D341Med (cell line): Measurements from ENCODE around the gene ZNF792.
"Not testable (repeated sequence)": the region's sequence is repeated elsewhere in the genome, so short reads cannot be mapped to it uniquely, and the experiment has no call there.

Experiments used
- DNase-seq: peaks from one replicate; pipeline ENCODE4 v3.0.0; 2012; ENCODE audit warnings: low spot score

The ZNF792 gene

DNA sequence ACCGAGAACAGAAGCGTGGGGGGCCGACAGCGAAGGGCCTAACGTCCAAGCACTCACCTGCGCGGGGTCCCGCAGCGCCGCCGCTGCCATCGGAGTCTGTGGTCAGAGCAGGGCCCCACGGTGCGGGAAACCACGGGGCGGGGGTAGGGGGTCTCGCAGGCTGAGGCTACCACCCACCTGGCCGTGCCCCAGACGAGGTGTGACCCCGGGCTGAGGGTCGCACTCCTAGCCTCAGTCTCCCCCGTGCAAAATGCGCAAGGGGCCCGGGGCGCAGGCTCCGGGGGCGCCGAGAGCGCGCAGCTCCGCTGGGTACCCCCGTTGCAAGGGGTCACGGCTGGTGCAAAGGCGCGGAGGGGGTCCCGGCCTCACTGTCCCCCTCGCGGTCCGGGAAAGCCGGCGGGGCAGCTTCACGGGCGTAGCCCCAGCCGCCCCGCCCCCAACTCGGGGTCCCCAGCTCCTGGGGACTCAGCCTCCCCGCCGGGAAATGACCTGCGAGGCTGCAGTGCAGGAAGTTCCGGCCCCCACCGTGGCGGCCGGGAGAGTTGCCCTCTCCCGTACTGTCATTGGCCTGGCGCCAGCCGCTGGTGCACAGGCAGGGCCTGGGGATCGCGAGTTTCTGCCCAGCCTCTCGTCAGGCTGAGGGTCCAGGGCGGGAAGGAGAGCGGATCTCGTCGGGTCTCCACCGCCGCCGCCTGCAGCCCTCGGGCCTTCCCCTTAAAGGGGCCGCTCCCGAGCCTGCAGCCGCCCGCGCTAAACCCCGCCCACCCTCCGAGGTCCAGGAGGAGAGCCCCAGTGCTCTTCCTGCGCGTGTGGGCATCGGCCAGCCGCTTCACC is at the start of gene ZNF792:
ZNF792 (minus strand) TSS at position 657 of the 834 bp plus-strand sequence; CDS start at position 90, 567 bp downstream.
- peak; percentile 88 for DNase-seq

DNA sequence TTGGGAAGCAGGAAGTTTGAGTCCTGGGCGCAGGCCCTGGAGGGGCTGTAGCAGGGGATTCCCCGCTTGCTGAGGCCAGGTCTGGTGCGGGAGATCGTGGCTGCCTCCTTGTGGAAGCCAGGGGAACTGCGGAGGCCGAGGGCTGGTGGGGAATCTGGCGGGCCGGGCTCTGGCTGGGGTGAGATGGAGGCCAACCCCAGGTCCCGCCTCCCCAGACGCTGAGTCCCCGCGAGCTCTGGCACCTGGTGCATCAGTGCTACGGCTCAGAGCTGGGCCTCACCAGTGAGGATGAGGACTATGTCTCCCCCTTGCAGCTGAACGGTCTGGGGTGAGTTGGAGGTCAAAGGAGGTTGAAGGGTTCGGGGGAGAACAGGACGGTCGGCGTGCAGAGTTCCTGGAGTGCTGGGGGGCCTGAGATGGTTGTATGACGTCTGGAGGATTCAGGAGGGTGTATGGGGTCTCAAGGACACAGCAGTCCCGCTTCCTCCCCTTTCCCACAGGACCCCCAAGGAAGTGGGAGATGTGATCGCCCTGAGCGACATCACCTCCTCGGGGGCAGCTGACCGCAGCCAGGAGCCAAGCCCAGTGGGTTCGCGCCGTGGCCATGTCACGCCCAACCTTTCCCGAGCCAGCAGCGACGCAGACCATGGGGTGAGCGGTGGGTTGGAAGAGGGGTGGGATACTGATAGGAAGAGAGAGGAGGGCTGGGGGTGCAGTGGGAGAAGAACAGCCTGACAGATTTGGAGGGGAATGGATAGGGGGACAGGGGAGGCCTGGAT is 49.2 kb upstream of the ZNF792 start:
- peak; percentile 89 for DNase-seq

DNA sequence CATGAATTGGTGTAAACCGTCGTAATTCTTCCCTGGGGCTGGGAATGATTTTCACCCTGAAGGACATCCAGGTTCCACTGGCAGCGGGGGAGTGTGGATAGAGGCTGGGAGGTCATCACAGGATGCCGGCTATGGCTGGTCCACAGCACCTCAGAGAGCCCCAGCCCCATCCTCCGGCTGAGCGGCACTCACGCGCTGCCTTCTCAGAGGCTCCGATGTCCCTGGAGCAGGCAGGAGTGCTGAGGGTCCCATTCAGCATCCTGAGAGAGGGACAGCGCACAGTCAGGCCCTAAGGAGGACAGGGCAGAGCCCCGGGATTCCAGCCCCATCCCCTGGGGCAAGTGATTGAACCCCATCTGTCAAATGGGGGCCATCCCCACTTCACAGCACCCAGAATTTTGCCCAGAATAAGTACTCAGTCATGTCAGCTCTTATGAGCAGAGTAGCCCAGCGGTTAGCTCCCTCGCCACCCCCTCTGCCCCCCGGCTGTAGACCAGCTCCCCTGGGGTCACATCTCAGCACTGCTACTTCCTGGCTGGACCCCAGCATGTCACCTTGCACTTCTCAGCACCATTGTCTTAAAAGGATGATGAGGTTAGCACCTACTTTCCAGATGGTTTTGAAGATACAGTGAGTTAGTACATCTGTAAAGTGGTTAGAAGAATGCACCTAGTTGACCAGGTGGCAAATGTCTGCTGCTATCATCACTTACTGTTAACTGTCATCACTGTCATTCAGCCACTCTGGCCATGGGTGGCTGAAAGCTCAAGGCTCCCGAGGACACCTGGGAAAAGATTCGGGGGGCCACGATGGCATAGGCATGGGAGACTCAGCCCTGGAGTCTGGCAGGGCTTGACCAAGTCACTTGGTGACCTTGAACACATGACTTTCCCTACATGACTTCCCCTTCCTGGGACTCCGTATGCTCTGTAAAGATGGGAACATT is 48.0 kb upstream of the ZNF792 start:
- DNase-seq = no peak

DNA sequence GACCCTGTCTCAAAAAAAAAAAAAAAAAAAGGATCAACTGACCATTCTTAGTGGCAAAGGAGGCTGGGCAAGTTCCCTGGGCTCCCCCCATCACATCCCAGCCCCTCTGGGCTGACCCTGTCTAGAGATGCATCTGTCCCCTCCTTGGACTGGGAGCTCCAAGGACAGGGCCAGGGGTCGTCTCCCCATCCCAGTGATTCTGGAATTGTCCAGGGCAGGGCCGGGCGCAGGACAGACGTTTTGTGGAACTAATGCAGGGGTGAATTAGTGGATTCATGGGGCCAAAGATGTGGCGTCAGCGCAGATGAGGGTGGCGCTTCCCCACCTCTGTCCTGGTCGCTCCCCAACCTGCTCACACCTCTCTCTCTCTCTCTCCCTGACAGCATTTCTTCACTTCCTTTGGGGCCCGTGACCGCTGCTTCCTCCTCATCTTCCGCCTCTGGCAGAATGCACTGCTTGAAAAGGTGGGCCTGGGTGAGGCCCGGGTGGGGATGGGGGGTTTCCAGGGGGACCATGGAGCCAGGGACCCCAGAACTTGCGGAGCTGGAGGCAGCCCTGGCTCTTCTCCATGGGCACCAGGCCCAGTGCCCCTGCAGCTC is 47.2 kb upstream of the ZNF792 start:
- no peak for DNase-seq

DNA sequence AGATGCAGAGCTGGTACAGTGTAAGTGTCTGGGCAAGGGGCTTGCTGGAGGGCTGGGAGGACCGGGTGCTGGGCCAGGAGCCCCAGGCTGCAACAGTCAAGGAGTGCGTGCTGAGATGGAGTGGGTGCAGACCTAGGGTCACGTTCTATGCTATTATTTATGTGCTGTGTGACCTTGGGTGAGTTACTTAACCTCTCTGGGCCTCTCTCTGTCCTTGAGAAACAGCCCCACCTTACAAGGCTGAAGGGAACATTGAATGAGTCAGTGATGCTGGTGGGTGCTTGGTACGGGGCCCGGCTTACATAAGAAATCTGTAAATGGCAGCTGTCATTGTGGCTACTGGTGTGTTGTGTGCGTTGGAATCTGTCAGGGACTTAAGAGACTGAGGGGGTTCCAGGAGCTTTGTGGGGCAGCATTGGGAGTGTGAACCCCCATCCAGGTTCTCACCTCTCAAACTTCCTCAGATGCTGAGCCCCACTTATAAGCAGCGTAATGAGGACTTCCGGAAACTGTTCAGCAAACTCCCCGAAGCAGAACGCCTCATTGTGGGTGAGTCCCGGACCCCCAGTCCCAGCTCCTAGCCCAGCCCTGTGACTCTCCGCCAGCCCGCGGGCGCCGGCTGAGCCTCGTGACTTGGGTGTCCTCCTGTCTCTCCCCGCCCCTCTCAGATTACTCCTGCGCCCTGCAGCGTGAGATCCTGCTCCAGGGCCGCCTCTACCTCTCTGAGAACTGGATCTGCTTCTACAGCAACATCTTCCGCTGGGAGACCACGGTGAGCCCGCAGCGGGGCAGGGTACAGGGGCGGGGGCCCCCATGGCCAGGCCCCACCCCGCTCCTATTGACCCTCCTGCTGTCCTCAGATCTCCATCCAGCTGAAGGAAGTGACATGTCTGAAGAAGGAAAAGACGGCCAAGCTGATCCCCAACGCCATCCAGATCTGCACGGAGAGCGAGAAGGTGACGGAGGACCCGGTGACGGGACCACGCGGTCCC is 45.7 kb upstream of the ZNF792 start:
- DNase-seq = no peak

DNA sequence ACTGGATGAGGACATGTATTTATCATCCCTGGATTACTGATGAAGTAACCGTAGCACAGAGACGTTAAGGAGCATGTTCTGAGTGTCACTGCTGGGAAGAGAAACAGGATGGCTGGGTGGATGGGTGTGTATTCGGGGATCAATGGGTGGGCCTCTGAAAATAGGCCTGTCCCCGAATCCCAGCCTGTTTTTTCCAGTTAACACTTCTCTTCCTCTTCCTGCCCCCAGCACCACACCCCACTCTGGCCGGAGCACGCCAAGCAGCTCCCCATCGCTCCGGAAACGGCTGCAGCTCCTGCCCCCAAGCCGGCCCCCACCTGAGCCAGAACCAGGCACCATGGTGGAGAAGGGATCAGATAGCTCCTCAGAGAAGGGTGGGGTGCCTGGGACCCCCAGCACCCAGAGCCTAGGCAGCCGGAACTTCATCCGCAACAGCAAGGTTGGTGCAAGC is 44.9 kb upstream of the ZNF792 start:
- DNase-seq = no peak

DNA sequence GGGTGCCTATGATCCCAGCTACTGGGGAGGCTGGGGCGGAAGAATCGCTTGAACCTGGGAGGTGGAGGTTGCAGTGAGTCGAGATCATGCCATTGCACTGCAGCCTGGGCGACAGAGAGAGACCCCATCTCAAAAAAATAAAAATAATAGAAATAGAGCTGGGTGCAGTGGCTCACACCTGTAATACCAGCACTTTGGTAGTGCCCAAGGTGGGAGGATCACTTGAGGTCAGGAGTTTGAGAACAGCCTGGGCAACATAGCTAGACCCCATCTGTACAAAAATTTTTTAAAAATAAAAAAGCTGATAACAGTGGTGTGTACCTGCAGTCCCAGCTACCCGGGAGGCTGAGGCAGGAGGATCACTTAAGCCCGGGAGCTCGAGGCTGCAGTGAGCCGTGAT is 43.4 kb upstream of the ZNF792 start:
- not testable (repeated sequence) for DNase-seq

DNA sequence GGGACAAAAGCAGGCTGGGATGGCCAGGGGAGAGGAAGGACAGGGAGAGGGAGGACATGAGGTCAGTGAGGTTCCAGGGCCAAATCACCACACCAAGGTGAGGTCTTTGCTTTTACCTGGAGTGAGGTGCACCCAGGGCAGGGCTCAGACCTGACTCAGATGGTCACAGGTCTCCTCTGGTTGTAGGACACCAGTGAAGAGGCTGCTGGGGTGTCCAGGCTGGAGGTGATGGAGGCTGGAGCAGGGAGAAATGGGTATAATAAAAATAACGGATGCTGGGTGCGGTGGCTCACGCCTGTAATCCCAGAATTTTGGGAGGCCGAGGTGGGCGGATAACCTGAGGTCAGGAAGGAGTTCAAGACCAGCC is 43.0 kb upstream of the ZNF792 start:
- DNase-seq = no peak

DNA sequence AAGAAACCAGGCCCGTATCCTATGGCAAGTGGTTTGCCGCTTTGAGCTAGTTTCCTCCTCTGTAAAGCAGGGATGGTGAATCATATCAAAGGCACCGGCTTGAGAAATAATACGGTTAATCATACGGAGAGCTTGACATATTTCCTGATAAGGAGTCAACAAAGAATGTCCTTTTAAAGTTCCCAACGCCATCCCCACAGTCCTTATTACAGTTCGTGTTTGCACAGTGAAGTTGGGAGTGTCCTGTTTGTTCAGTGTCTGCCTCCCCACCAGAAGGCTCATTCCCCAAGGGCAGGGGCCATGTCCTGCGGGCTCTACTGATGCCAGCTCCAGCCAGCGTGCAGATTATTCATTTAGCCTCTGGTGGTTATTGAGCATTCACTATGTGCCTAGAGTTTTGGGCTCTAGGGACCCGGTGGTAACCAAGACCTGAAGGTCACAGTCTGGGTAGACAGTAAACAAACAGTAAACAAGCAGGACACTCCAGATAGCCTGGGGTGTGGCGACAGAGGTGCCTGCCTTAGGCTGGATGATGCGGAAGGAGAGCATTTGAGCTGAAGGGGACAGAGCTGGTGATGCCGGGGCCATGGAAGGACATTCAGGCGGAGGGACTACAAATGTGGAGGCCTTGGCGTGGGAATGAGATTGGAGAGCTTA is 42.4 kb upstream of the ZNF792 start:
- DNase-seq = no peak

DNA sequence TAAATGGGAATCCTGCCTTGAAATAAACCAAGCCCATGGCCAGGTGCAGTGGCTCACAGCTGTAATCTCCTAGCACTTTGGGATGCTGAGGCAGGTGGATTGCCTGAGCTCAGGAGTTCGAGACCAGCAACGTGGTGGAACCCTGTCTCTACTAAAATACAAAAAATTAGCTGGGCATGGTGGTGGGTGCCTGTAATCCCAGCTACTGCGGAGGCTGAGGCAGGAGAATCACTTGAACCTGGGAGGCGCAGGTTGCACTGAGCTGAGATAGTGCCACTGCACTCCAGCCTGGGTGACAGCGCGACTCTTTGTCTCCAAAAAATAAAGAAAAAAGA is 41.9 kb upstream of the ZNF792 start:
- DNase-seq = not testable (repeated sequence)

DNA sequence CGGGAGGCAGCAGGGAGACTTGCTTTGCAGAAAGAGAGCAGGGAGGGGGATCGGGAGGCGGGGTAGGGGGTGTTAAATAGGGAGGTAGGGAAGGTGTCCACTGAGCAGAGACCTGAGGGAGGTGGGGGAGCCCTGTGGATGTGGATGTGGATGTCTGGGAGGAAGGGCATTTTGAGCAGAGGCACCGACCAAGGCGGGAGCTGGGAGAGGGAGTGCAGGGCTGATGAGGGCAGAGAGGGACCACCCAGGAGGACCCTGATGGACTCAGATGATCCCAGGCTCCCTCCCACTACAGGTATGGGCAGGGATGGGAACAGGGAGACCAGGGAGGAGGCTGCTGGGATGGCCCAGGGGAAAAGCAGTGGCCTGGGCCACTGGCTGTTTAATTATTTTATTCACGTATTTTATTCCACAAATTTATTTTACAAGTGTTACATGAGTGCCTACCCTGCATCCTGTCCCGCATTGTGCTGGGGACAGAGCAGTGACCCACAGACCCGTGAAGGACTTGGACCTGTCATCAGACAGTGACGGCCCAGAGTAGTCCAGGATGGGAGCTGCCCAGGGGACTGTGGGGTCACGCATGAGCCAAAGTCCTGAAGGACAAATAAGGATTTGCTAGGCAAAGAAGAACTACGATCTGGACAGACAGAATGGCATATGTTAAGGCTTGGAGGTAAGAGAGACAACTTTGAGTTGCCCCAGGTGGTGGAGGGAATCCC is 41.4 kb upstream of the ZNF792 start:
- DNase-seq = no peak

DNA sequence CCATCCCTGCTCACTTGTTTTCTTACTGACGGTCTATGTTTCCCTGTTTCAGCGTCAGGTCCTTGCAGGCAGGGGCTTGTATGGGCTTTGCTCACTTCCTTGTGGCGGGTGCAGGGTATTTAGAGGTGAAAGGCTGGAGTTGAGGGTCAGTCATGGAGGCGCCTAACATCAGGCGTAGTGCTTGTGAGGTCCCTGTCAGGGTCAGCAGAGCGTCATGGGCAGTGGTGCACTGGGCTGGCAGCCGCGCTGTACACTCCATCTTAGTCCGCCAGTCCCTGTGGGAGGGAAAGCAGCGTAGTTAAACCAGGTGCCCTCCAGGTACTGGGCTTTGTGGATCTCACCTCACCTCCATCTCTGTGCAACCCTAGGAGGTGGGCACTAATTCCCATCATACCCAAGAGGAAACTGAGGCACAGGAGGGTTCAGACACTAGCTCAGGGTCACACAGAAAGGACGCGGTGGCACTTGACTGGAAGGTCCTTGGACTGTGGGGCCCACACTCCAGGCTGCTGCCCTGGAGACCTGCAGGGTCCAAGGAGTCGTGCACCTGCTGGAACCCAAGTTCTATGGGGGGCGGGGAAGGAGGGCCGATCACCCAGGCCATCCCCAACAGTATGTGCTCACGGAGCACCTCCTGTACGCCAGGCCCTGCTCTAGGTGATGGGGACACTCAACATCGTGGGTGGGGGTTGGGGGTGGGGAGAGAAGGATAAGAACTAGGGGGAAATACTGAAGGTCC is 40.7 kb upstream of the ZNF792 start:
- DNase-seq = no peak

DNA sequence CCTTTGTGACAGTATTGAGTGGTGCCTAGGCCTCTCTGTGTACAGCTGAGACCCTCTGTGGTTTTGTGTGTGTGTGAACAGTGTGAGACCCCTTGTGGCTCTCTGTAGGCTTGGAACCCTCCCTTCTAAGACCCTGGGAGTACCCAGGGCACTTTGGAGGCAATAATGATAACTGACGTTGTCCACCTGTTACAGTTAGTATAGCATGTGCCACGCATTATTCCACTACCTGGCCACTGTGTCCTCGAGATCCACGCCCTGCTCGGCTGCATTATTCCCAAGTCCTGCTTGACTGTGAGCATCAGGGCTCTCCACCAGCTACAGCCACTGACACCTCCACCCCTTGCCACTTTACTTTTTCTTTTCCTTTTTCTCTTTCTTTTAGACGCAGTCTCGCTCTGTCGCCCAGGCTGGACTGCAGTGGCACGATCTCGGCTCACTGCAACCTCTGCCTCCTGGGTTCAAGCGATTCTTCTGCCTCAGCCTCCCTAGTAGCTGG is 38.1 kb upstream of the ZNF792 start:
- DNase-seq = peak; percentile 24

DNA sequence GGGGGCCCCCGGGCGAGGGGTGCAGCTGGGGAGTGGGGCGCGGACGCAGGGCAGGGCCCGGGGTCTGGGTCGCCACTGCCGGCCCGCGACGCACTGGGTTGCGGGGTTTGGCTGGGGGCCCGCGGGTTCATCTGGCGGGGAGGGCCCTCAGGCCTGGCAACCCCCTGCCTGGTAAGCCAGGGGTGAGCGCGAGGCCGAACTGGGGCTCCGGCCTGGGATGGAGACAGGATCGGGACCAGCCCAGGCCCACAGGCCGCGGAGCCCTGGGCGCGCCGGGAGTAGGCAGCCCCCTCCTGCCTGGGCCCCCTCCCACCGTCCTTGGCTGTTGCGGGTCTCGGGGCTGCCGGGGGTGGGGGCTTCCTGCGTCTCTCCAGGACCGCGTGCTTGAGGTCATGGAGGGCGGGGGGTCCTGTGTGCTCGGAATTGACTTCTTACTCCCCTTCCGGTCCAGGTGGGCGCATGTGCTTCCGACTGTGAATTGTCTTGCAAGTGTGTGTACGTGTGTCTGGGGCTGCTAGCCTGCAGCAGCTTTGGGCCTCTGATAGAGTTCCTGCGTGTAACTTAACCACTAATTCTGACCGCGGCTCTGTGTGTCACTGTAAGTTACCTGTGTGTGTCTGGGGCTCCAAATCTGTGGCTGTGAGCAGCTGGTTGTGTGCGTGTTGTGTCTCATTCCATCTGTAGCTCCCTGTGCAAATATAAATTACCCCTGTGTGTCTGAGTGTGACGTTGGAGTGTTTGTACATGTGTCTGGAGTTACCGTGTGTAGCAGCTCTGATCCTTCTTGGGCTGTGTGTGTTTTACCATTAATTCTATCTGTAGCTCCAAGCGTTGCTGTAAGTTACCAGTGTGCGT is 36.8 kb upstream of the ZNF792 start:
- peak; percentile 71 for DNase-seq

DNA sequence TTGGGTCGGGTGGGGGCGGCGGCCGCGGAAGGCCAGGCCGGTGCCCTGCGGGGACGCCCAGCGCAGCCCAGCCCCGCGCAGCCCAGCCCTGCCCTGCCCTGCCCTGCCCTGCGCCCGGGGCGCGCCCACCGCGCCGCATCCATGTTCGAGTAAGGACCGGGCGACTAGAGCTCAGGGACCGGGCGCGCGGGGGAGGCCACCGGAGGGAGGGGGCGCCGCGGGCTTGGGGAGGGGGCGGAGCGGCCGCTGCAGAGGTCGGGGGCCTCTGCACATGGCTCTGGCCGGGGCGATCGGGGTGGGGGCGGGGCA is 36.3 kb upstream of the ZNF792 start:
- no peak for DNase-seq

DNA sequence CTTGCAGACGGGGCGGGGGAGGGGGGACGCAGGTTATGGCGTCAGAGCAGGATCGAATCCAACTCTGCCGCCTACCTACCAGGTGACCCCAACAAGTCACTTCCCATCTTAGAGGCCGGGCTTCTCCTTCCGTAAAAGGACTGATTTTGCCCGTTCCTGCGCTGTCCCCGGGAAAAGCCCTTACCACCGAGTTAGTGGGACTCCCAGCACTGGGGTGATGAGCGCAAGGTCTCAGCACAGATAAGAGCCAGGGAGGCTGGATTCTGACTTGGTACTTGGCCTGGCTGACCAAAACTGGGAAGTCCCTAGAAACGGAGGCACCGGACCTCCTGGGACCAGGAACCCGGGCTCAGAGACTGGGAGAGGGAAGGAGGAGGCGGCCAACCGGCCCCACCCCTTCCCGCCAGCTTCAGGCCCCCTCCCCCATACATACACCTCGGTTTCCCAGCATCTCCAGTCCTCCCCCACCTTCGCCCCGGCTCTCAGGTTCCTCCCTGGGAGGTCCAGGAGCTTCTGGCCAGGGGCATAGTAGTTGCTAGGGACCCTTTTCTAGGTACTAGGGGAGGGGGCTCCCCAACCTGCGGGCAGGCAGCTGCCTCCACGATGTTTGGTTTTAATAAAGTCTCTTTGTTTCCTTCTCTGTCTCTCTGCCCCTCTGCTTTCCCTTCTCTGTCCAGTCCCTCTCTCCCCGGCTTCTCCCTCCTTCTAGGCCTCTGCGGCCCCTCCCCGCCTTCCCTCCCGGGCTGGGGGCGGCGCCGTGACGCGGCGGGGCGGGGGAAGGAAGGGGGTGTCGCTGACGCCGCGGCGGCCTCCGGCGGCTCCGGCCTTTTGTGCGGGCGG is 35.7 kb upstream of the ZNF792 start, which contains the start of gene GRAMD1A:
GRAMD1A (plus strand) TSS at position 826 of the 840 bp plus-strand sequence. CDS start 156 bp downstream, outside the sequence.
- peak; percentile 95 for DNase-seq
